K562 (cell line): Measurements from ENCODE around the gene WDR90. TPM values are rescaled to one million over a fixed set of nuclear protein-coding genes. Genes with fewer than 3 reads are reported as not detected.

Experiments used
- HMG20A ChIP-seq: fragments of 450-650 bp; formaldehyde crosslinking; conservative IDR thresholded peaks from 2 replicates; pipeline ENCODE4 v1.4.0; 2020; ENCODE audit warnings: mild to moderate bottlenecking, mixed read lengths
- NCOR1 ChIP-seq: fragments of 450-650 bp; IDR thresholded peaks from 2 replicates; pipeline ENCODE4 v1.6.1; 2016; ENCODE audit warnings: mild to moderate bottlenecking, moderate library complexity
- SP2 ChIP-seq: IDR thresholded peaks from 2 replicates; pipeline ENCODE4 v1.6.1; 2011; ENCODE audit warnings: mild to moderate bottlenecking, low read depth, low read length, moderate library complexity; ENCODE audit not compliant: poor library complexity, severe bottlenecking; ENCODE audit errors: extremely low read depth
- TCF3 ChIP-seq: sonication (generic); formaldehyde crosslinking; IDR thresholded peaks from 2 replicates; pipeline ENCODE4 v1.4.0; 2020; ENCODE audit warnings: mild to moderate bottlenecking, missing genetic modification reagents
- ZFPM2 ChIP-seq: fragments of 250-450 bp; sonication (Bioruptor Pico); IDR thresholded peaks from 2 replicates; pipeline ENCODE4 v1.5.1; 2022; ENCODE audit warnings: mild to moderate bottlenecking
- ZNF232 ChIP-seq: sonication (generic); formaldehyde crosslinking; IDR thresholded peaks from 2 replicates; pipeline ENCODE4 v1.8.0; 2022; ENCODE audit warnings: mild to moderate bottlenecking, missing genetic modification reagents
- ZNF24 ChIP-seq: fragments of 450-650 bp; IDR thresholded peaks from 2 replicates; pipeline ENCODE4 v1.6.1; 2016
- polyA plus RNA-seq, 8 experiments: library from polyadenylated mRNA; depleted of rRNA in 4 of 8; stranded (reverse) in 5 of 8; unstranded in 3 of 8; fragments of >200 nt; fragmentation: Nextera tagmentation in 2 of 8; fragmentation: Illumina TruSeq in 1 of 8; extraction: Ambion mirVana in 2 of 8; extraction: Trizol in 1 of 8; gene quantifications; 2 replicates each; pipeline versions ENCODE4 v1.2.1 to v1.2.3, GENCODE V29; 2011 to 2014; ENCODE audit warnings: inconsistent platforms in 1 of 8, missing spikeins in 1 of 8
- total RNA-seq, 7 experiments: library from RNA; depleted of rRNA in 6 of 7; stranded (reverse); fragments of >200 nt in 6 of 7; fragmentation: Illumina TruSeq in 2 of 7; extraction: Trizol in 2 of 7; gene quantifications; 2 replicates each; pipeline versions ENCODE4 v1.2.1 to v1.2.3, GENCODE V29; 2011 to 2021; ENCODE audit warnings: low replicate concordance in 1 of 7
- TF ChIP-seq, protein P1 (sequence below): fragments of 450-650 bp; IDR thresholded peaks from 2 replicates; pipeline ENCODE4 v1.6.1; 2016; ENCODE audit warnings: mild to moderate bottlenecking
- TF ChIP-seq, protein P2 (sequence below), 2 experiments: fragments of 450-650 bp in 1 of 2; sonication (generic) in 1 of 2; formaldehyde crosslinking in 1 of 2; IDR thresholded peaks; 2 replicates each; pipeline versions ENCODE4 v1.7.1 to v1.9.0; 2016 to 2022; ENCODE audit warnings: inconsistent platforms in 1 of 2, mild to moderate bottlenecking in 1 of 2, missing genetic modification reagents in 1 of 2

Gene WDR90
- total and polyA plus RNA-seq, 9 of the 15 experiments (the other 6 are each of a cell fraction or from before 2014, with no cell fraction given): 0.44 to 12.6 (median 3.3) TPM

DNA sequence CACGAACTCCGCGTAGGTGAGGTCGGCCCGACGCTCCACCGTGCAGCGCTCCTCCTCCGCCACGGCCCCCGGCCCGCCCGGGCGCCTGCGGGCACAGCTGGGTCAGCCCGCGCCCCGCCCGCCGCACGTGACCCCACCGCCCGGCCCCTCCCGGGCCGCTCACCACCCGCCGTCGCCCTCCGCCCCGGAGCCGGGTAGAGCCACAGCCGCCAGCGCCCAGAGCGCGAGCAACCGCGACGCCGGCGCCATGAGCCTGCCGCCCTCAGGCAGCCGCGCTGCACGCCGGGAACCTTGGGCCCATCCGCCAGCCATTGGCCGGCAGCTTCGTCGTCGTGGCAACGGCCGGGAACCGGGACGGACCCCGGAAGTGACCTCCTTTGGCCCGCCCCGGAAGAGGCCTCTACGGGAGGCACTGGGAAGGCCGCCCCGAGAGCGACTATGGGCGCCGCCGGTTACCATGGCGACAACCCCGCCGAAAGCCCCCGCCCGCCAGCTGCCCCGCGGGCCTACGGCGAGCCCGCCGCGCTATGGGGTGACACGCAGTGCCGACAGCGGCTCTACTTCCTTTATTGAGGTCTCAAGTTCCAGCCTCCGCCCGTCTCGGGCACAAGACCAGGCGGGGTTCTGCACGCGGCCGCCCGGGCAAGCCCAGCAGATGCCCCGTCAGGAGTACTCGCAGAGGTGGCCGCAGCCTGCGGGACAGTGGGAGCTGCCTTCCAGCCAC, 35.1 kb downstream of the WDR90 start, which contains the start of gene JMJD8 (continued):
- TF ChIP-seq, protein P1, sequence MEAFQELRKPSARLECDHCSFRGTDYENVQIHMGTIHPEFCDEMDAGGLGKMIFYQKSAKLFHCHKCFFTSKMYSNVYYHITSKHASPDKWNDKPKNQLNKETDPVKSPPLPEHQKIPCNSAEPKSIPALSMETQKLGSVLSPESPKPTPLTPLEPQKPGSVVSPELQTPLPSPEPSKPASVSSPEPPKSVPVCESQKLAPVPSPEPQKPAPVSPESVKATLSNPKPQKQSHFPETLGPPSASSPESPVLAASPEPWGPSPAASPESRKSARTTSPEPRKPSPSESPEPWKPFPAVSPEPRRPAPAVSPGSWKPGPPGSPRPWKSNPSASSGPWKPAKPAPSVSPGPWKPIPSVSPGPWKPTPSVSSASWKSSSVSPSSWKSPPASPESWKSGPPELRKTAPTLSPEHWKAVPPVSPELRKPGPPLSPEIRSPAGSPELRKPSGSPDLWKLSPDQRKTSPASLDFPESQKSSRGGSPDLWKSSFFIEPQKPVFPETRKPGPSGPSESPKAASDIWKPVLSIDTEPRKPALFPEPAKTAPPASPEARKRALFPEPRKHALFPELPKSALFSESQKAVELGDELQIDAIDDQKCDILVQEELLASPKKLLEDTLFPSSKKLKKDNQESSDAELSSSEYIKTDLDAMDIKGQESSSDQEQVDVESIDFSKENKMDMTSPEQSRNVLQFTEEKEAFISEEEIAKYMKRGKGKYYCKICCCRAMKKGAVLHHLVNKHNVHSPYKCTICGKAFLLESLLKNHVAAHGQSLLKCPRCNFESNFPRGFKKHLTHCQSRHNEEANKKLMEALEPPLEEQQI: no peak
- no peak for TF ChIP-seq TCF3 (CRISPR knock-in tag)
- TF ChIP-seq HMG20A: no peak
- peak; percentile 54 for TF ChIP-seq SP2
- TF ChIP-seq, protein P2, sequence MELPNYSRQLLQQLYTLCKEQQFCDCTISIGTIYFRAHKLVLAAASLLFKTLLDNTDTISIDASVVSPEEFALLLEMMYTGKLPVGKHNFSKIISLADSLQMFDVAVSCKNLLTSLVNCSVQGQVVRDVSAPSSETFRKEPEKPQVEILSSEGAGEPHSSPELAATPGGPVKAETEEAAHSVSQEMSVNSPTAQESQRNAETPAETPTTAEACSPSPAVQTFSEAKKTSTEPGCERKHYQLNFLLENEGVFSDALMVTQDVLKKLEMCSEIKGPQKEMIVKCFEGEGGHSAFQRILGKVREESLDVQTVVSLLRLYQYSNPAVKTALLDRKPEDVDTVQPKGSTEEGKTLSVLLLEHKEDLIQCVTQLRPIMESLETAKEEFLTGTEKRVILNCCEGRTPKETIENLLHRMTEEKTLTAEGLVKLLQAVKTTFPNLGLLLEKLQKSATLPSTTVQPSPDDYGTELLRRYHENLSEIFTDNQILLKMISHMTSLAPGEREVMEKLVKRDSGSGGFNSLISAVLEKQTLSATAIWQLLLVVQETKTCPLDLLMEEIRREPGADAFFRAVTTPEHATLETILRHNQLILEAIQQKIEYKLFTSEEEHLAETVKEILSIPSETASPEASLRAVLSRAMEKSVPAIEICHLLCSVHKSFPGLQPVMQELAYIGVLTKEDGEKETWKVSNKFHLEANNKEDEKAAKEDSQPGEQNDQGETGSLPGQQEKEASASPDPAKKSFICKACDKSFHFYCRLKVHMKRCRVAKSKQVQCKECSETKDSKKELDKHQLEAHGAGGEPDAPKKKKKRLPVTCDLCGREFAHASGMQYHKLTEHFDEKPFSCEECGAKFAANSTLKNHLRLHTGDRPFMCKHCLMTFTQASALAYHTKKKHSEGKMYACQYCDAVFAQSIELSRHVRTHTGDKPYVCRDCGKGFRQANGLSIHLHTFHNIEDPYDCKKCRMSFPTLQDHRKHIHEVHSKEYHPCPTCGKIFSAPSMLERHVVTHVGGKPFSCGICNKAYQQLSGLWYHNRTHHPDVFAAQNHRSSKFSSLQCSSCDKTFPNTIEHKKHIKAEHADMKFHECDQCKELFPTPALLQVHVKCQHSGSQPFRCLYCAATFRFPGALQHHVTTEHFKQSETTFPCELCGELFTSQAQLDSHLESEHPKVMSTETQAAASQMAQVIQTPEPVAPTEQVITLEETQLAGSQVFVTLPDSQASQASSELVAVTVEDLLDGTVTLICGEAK (IDR thresholded peaks at IDR 0.05): peak; percentile 97
- TF ChIP-seq, protein P2 (CRISPR knock-in tag; IDR thresholded peaks at IDR 0.05): no peak
- no peak; the same call in 1 of the 2 replicates for TF ChIP-seq ZFPM2 (CRISPR knock-in tag)
- no peak for TF ChIP-seq ZNF24
- TF ChIP-seq NCOR1: no peak
- no peak for TF ChIP-seq ZNF232 (CRISPR knock-in tag)
